Heart right ventricle (tissue), 16 donors: ENCODE measurements around the gene CXCL12. TPM values are rescaled to one million over a fixed set of nuclear protein-coding genes. Genes with fewer than 3 reads are reported as not detected.
A peak's percentile ranks its signal among the peaks of the same experiment; 100 is the strongest.

Experiments
- ATAC-seq, 8 donors: fragments of 200-7000 bp; cut with Tn5 transposase; one replicate each; pipeline ENCODE4 v1.9.1; 2020; ENCODE audit warnings: mild to moderate bottlenecking in 8 of 8, moderate library complexity in 8 of 8, moderate number of reproducible peaks in 1 of 8
- DNase-seq, 2 donors: peaks; one replicate each; pipeline ENCODE4 v3.0.0-alpha.2; 2020
- H3K27ac ChIP-seq, 10 donors: fragments of 200-600 bp; sonication (generic) in 2 of 10; one replicate each; pipeline versions ENCODE4 v1.5.0 to v1.8.0; 2020 to 2022; ENCODE audit warnings: mild to moderate bottlenecking in 3 of 10
- H3K27me3 ChIP-seq, 7 donors: fragments of 200-600 bp; one replicate each; pipeline ENCODE4 v1.8.0; 2021 to 2022; ENCODE audit warnings: mild to moderate bottlenecking in 2 of 7
- H3K36me3 ChIP-seq, 9 donors: fragments of 200-600 bp; sonication (generic) in 1 of 9; one replicate each; pipeline versions ENCODE4 v1.5.0 to v1.8.0; 2020 to 2022; ENCODE audit warnings: mild to moderate bottlenecking in 2 of 9
- H3K4me1 ChIP-seq, 9 donors: fragments of 200-600 bp; sonication (generic) in 1 of 9; one replicate each; pipeline versions ENCODE4 v1.5.0 to v1.8.0; 2020 to 2022; ENCODE audit warnings: mild to moderate bottlenecking in 4 of 9
- H3K4me3 ChIP-seq, 10 donors: fragments of 200-600 bp; sonication (generic) in 2 of 10; one replicate each; pipeline versions ENCODE4 v1.5.0 to v1.8.0; 2020 to 2022; ENCODE audit warnings: mild to moderate bottlenecking in 7 of 10, moderate library complexity in 2 of 10
- H3K9me3 ChIP-seq, 11 donors: fragments of 200-600 bp in 10 of 11; sonication (generic) in 2 of 11; one replicate each; pipeline versions ENCODE4 v1.5.0 to v1.8.0; 2013 to 2022; ENCODE audit warnings: mild to moderate bottlenecking in 2 of 11, control low read depth in 1 of 11, moderate library complexity in 1 of 11
- CTCF ChIP-seq, 9 donors: fragments of 200-600 bp; sonication (generic) in 2 of 9; IDR thresholded peaks; one replicate each; pipeline versions ENCODE4 v1.5.0 to v1.8.0; 2021 to 2022; ENCODE audit warnings: antibody characterized with exemption in 9 of 9, mild to moderate bottlenecking in 5 of 9, moderate library complexity in 1 of 9
- WGBS, 2 donors: extraction: QIAGEN DNeasy Blood & Tissue Kit; methylation state at CpG; one replicate each; pipeline ENCODE4 v1.1.7; 2013; ENCODE audit warnings: inconsistent platforms in 1 of 2; 5-methylcytosine and 5-hydroxymethylcytosine counted together
- intact Hi-C, 10 donors: fragments of 100-400 bp; cut with DNase I; formaldehyde crosslinking; loops; one replicate each; pipeline versions ENCODE4 v1.11.1 to v1.14.2; 2022
- polyA plus RNA-seq, 2 donors: library from polyadenylated mRNA; stranded (reverse); fragments of 200-250 nt; gene quantifications; one replicate each; pipeline ENCODE4 v1.2.3, GENCODE V29; 2013
- total RNA-seq, 10 donors: library from RNA; stranded (reverse); fragmentation: NEBNext Ultra II Directional in 3 of 10; extraction: Animal tissue kit (Norgen Biotek cat#: 25700) in 3 of 10; gene quantifications; one replicate each; pipeline versions ENCODE4 v1.2.1 to v1.2.4, GENCODE V29; 2021 to 2023
- donor health status: Arrhythmogenic right ventricular cardiomyopathy.
- donor health status: ischemic (EF 13 %, LVEDD 7.1; RV severe dilation, severe dysfunction).
- donor health status: healthy with polysubstance abuse.
- donor health status: DM: no; HTN: yes; CAD: no.
- donor health status: DM: no; HTN: no; CAD: no.
- donor health status: ischemic (EF 25% LVEDD 6.9; RV normal size, moderate dysfunction).
- donor health status: ischemic (EF 25% LVEDD 5.7; RV mildly dilated, moderate dysfunction).
- donor health status: healthy.
- donor health status: DM: yes; HTN: yes; CAD: no.
- donor health status: Ischemic cardiomyopathy.
- donor health status: ischemic (EF 35%, LVEDD 5.7; RV mildly dilated, moderate dysfunction).
- donor health status: nonischemic (EF 11% LVEDD 7.7; RV severe dilation, severe dysfunction).
- donor health status: DM: yes; HTN: yes; CAD: no.
- donor health status: PGD.
- donor health status: ischemic (EF 29% LVEDD 5.4; RV normal size, mild dysfunction).
- donor health status: nonischemic (EF 23%, LVEDD 6.1; RV moderate dilation, normal function).

CXCL12 gene
- total and polyA plus RNA-seq, 12 donors = 53.7 to 275 (median 116) TPM

GRCh38 chr10:44354771-44355170 is 30.1 kb downstream of the CXCL12 start:
- DNase-seq (no peak), ATAC-seq (no peak)
- H3K4me3 ChIP-seq = no peak overlapping the region
- WGBS, 2 donors = 77 to 91% methylated on average over 2 of the region's 2 CpGs
- no peak overlapping the region for H3K27ac ChIP-seq
- H3K36me3 ChIP-seq = no peaks in the 10 kb centered on the region
- no peaks in the 10 kb centered on the region for H3K9me3 ChIP-seq
- peaks cover 7 to 45% (median 15%) of the 10 kb centered on the region in 9 donors for H3K4me1 ChIP-seq
- intact Hi-C loops = no loop called here
- TF ChIP-seq CTCF (IDR thresholded peaks at IDR 0.05) = no peak
- H3K27me3 ChIP-seq = no peaks in the 10 kb centered on the region

GRCh38 chr10:44353721-44354120 is 31.2 kb downstream of the CXCL12 start:
- no peak for ATAC-seq
- no peak overlapping the region for H3K27ac ChIP-seq
- 99% methylated on average over 7 of the region's 7 CpGs for WGBS, 2 donors
- H3K27me3 ChIP-seq = no peaks in the 10 kb centered on the region
- DNase-seq = no peak
- H3K4me3 ChIP-seq = no peak overlapping the region
- H3K4me1 ChIP-seq = peaks cover 7 to 45% (median 15%) of the 10 kb centered on the region in 9 donors
- peaks cover 0 to 6% (median 0%) of the 10 kb centered on the region in 9 donors for H3K36me3 ChIP-seq
- intact Hi-C loops = no loop called here
- no peaks in the 10 kb centered on the region for H3K9me3 ChIP-seq
- TF ChIP-seq CTCF (IDR thresholded peaks at IDR 0.05) = no peak

GRCh38 chr10:44353128-44353390 is 31.8 kb downstream of the CXCL12 start:
- intact Hi-C loops = no loop called here
- Histone ChIP-seq H3K36me3 (peaks cover 0 to 13% (median 0%) of the 10 kb centered on the region in 9 donors), H3K9me3 (no peaks in the 10 kb centered on the region), H3K4me1 (peaks cover 7 to 40% (median 15%) of the 10 kb centered on the region in 9 donors), H3K27ac (no peak overlapping the region), H3K4me3 (no peak overlapping the region), H3K27me3 (no peaks in the 10 kb centered on the region)
- WGBS, 2 donors = 97% methylated on average over 4 of the region's 4 CpGs
- ATAC-seq = no peak
- no peak for DNase-seq
- no peak for TF ChIP-seq CTCF (IDR thresholded peaks at IDR 0.05)

GRCh38 chr10:44352316-44353127 is 32.4 kb downstream of the CXCL12 start:
- DNase-seq = peak; percentile 60 to 77
- no peaks in the 10 kb centered on the region for H3K27me3 ChIP-seq
- TF ChIP-seq CTCF (IDR thresholded peaks at IDR 0.05) = no peak
- intact Hi-C loops = no loop called here
- peak; percentile 80 to 92 (median 86) for ATAC-seq
- no peak overlapping the region for H3K4me3 ChIP-seq
- H3K9me3 ChIP-seq = no peaks in the 10 kb centered on the region
- WGBS, 2 donors = 64 to 78% methylated on average over 11 of the region's 11 CpGs
- H3K36me3 ChIP-seq = peaks cover 0 to 18% (median 0%) of the 10 kb centered on the region in 9 donors
- peak overlapping the region in 7 of 10 donors; percentile 25 to 59 (median 43) for H3K27ac ChIP-seq
- H3K4me1 ChIP-seq = peaks cover 7 to 38% (median 15%) of the 10 kb centered on the region in 9 donors
